Esophagus muscularis mucosa (tissue), 4 donors: ENCODE results near the gene RPRML. TPM values are rescaled to one million over a fixed set of nuclear protein-coding genes. Genes with fewer than 3 reads are reported as not detected.

Experiments used
- DNase-seq: peaks from one replicate; pipeline ENCODE4 v3.0.0-alpha.2; 2017; ENCODE audit errors: extremely low spot score
- H3K27ac ChIP-seq, 4 donors: fragments of 200-600 bp; sonication (generic); replicated peaks in 1 of 4; 1 replicate in 3 of 4; 2 replicates in 1 of 4; pipeline ENCODE4 v1.5.1; 2016 to 2019; ENCODE audit warnings: mild to moderate bottlenecking in 1 of 4
- H3K27me3 ChIP-seq, 4 donors: fragments of 200-600 bp; sonication (generic); one replicate each; pipeline versions ENCODE4 v1.5.1 to v1.6.0; 2016 to 2019
- H3K36me3 ChIP-seq, 4 donors: fragments of 200-600 bp; sonication (generic); one replicate each; pipeline ENCODE4 v1.5.1; 2016 to 2019
- H3K4me1 ChIP-seq, 4 donors: fragments of 200-600 bp; sonication (generic); one replicate each; pipeline ENCODE4 v1.5.1; 2016 to 2019
- H3K4me3 ChIP-seq, 4 donors: fragments of 200-600 bp; sonication (generic); 1 replicate in 2 of 4; 2 replicates in 2 of 4; pipeline ENCODE4 v1.5.1; 2016 to 2019; ENCODE audit warnings: mild to moderate bottlenecking in 4 of 4, moderate library complexity in 1 of 4
- H3K9me3 ChIP-seq, 4 donors: fragments of 200-600 bp; sonication (generic); 1 replicate in 3 of 4; 2 replicates in 1 of 4; pipeline ENCODE4 v1.5.1; 2016 to 2019
- CTCF ChIP-seq, 3 experiments: fragments of 200-600 bp in 2 of 3; fragments of 450-650 bp in 1 of 3; sonication (generic) in 2 of 3; IDR thresholded peaks; one replicate each; pipeline ENCODE4 v1.5.1; 2017 to 2019; ENCODE audit warnings: antibody characterized with exemption in 3 of 3, mild to moderate bottlenecking in 2 of 3, moderate library complexity in 1 of 3
- EP300 ChIP-seq: sonication (generic); formaldehyde crosslinking; IDR thresholded peaks from one replicate; pipeline ENCODE4 v1.6.1; 2017; ENCODE audit warnings: antibody characterized with exemption
- POLR2A ChIP-seq: fragments of 450-650 bp; IDR thresholded peaks from one replicate; pipeline ENCODE4 v1.6.1; 2017; ENCODE audit warnings: antibody characterized with exemption, moderate library complexity, mild to moderate bottlenecking, low read depth
- POLR2AphosphoS5 ChIP-seq, 2 donors: sonication (generic); formaldehyde crosslinking; IDR thresholded peaks; one replicate each; pipeline ENCODE4 v1.6.1; 2017; ENCODE audit warnings: antibody characterized with exemption in 2 of 2
- WGBS: methylation state at CpG from one replicate; pipeline ENCODE4 v1.1.5; 2018; 5-methylcytosine and 5-hydroxymethylcytosine counted together
- intact Hi-C: fragments of 100-400 bp; cut with DNase I; formaldehyde crosslinking; loops from one replicate; pipeline ENCODE4 v1.15.1; 2023
- small RNA-seq, 3 donors: library from RNA; depleted of rRNA; stranded (forward); fragments of <200 nt; gene quantifications; one replicate each; pipeline ENCODE3, GENCODE V24; 2016
- total RNA-seq, 4 donors: library from RNA; depleted of rRNA; stranded (reverse); fragments of >200 nt; gene quantifications; one replicate each; pipeline versions ENCODE4 v1.1.0 to v1.2.1, GENCODE V29; 2016

The RPRML gene
- total RNA-seq, 4 donors from 2014 or later = 0.26 to 0.50 TPM; not detected in 2

GRCh38 chr17:46928467-46929261 lies 50.4 kb downstream of the RPRML start:
- Histone ChIP-seq H3K27ac (no peak overlapping the region), H3K4me1 (peaks cover 27 to 60% (median 43%) of the 10 kb centered on the region in 4 donors), H3K4me3 (no peak overlapping the region), H3K9me3 (no peaks in the 10 kb centered on the region), H3K36me3 (peaks cover 38 to 44% (median 41%) of the 10 kb centered on the region in 4 donors), H3K27me3 (no peaks in the 10 kb centered on the region)
- DNase-seq = no peak
- intact Hi-C loops = no loop called here
- TF ChIP-seq EP300 (no peak), POLR2AphosphoS5 (IDR thresholded peaks at IDR 0.05) (no peak), CTCF (IDR thresholded peaks at IDR 0.05) (no peak), POLR2A (no peak)
- 78% methylated on average over 8 of the region's 10 CpGs for WGBS

Small RNA genes lying within 50 kb of the gene (small RNA-seq; reads per million reads assigned to genes)
- 0 reads per million in 3 donors for gene MIR5089

Other genes with a start within 250 kb of the RPRML start
- gene WNT3, start 160.6 kb downstream of the RPRML start, total RNA-seq = 1 to 10 TPM in 2 of 4 donors, under 1 TPM in 2; under 0.01 to 1.3 (median 1.1) TPM
- under 1 TPM in 3 of 4 donors, not detected in 1; 0.42 to 0.66 (median 0.65) TPM for gene WNT9B, start 127.7 kb downstream of the RPRML start, total RNA-seq
- 10 to 100 TPM; 37.7 to 44.9 (median 43.8) TPM for gene GOSR2, start 56.1 kb downstream of the RPRML start, total RNA-seq
- 10 to 100 TPM; 48.2 to 51.1 (median 49.1) TPM for gene CDC27, start 210.0 kb upstream of the RPRML start, total RNA-seq
- under 1 TPM in 2 of 4 donors, not detected in 2; 0.50 to 0.52 TPM for gene MYL4, start 230.1 kb upstream of the RPRML start, total RNA-seq